WTC11 (cell line): Measurements from ENCODE around the gene CLPX. TPM values are rescaled to one million over a fixed set of nuclear protein-coding genes. Genes with fewer than 3 reads are reported as not detected.

Experiments used
- JUN ChIP-seq: sonication (generic); formaldehyde crosslinking; IDR thresholded peaks from 2 replicates; pipeline ENCODE4 v1.8.0; 2023; ENCODE audit warnings: mild to moderate bottlenecking, missing genetic modification reagents
- MYBL2 ChIP-seq: sonication (generic); formaldehyde crosslinking; IDR thresholded peaks from 2 replicates; pipeline ENCODE4 v1.8.1; 2023; ENCODE audit warnings: mild to moderate bottlenecking, moderate library complexity, missing genetic modification reagents
- total RNA-seq: library from RNA; stranded (reverse); gene quantifications from 3 replicates; pipeline ENCODE4 v1.2.3, GENCODE V29; 2021
- TF ChIP-seq, protein P1 (sequence below): sonication (generic); formaldehyde crosslinking; IDR thresholded peaks from 2 replicates; pipeline ENCODE4 v1.8.1; 2023; ENCODE audit warnings: mild to moderate bottlenecking, moderate library complexity, missing genetic modification reagents
- TF ChIP-seq, protein P2 (sequence below): sonication (generic); formaldehyde crosslinking; IDR thresholded peaks from 2 replicates; pipeline ENCODE4 v1.8.0; 2023; ENCODE audit warnings: missing genetic modification reagents, mild to moderate bottlenecking, borderline replicate concordance

The CLPX gene
- total RNA-seq, 1 experiment from 2014 or later: 68.7 TPM

DNA sequence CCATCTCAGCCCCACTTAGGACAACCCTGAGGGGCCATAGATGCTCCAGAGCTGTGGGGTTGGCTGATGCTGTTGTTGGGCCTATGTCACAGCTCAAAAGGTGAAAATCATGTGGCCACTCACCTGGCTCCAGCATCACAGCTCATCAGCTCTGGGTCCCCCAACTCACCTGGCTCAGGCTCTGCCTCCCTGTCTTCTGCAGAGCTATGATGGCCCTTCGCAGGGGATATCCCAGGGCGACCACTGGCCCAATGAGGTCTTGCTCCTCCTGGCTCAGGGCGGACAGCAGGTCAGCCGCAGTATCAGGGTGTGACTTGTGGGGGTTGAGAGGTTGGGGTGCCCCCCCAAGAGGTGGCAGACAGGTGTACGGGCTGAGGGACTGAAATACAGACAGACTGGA, 85.8 kb downstream of the CLPX start (continued):
- TF ChIP-seq, protein P1, sequence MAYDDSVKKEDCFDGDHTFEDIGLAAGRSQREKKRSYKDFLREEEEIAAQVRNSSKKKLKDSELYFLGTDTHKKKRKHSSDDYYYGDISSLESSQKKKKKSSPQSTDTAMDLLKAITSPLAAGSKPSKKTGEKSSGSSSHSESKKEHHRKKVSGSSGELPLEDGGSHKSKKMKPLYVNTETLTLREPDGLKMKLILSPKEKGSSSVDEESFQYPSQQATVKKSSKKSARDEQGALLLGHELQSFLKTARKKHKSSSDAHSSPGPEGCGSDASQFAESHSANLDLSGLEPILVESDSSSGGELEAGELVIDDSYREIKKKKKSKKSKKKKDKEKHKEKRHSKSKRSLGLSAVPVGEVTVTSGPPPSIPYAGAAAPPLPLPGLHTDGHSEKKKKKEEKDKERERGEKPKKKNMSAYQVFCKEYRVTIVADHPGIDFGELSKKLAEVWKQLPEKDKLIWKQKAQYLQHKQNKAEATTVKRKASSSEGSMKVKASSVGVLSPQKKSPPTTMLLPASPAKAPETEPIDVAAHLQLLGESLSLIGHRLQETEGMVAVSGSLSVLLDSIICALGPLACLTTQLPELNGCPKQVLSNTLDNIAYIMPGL (CRISPR knock-in tag): no peak
- no peak for TF ChIP-seq MYBL2 (CRISPR knock-in tag)
- TF ChIP-seq JUN: no peak
- TF ChIP-seq, protein P2, sequence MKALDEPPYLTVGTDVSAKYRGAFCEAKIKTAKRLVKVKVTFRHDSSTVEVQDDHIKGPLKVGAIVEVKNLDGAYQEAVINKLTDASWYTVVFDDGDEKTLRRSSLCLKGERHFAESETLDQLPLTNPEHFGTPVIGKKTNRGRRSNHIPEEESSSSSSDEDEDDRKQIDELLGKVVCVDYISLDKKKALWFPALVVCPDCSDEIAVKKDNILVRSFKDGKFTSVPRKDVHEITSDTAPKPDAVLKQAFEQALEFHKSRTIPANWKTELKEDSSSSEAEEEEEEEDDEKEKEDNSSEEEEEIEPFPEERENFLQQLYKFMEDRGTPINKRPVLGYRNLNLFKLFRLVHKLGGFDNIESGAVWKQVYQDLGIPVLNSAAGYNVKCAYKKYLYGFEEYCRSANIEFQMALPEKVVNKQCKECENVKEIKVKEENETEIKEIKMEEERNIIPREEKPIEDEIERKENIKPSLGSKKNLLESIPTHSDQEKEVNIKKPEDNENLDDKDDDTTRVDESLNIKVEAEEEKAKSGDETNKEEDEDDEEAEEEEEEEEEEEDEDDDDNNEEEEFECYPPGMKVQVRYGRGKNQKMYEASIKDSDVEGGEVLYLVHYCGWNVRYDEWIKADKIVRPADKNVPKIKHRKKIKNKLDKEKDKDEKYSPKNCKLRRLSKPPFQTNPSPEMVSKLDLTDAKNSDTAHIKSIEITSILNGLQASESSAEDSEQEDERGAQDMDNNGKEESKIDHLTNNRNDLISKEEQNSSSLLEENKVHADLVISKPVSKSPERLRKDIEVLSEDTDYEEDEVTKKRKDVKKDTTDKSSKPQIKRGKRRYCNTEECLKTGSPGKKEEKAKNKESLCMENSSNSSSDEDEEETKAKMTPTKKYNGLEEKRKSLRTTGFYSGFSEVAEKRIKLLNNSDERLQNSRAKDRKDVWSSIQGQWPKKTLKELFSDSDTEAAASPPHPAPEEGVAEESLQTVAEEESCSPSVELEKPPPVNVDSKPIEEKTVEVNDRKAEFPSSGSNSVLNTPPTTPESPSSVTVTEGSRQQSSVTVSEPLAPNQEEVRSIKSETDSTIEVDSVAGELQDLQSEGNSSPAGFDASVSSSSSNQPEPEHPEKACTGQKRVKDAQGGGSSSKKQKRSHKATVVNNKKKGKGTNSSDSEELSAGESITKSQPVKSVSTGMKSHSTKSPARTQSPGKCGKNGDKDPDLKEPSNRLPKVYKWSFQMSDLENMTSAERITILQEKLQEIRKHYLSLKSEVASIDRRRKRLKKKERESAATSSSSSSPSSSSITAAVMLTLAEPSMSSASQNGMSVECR (CRISPR knock-in tag): no peak
- TF ChIP-seq, all 79 proteins: peak for 0

Other genes with a start within 250 kb of the CLPX start
- gene SPG21, start 195.4 kb downstream of the CLPX start, total RNA-seq: 69.9 to 84.0 TPM (median 79.9 TPM) in 3 replicates
- gene MTFMT, start 155.7 kb downstream of the CLPX start, total RNA-seq: 22.3 to 28.8 TPM (median 26.7 TPM) in 3 replicates
- gene SLC51B, start 140.0 kb downstream of the CLPX start, total RNA-seq: not detected in 3 replicates
- gene RASL12, start 117.4 kb downstream of the CLPX start, total RNA-seq: 5.6 to 6.8 TPM (median 6.5 TPM) in 3 replicates
- gene KBTBD13, start 108.6 kb downstream of the CLPX start, total RNA-seq: 0.05 TPM in 1 of 3 replicates, not detected in the others
- gene UBAP1L, start 70.1 kb downstream of the CLPX start, total RNA-seq: 2.0 to 2.9 TPM (median 2.2 TPM) in 3 replicates
- 23.5 to 25.4 TPM (median 25.4 TPM) in 3 replicates for gene PDCD7, start 51.5 kb downstream of the CLPX start, total RNA-seq
- not detected in 3 replicates for gene CILP, start 26.1 kb upstream of the CLPX start, total RNA-seq
- 4.7 to 6.2 TPM (median 5.8 TPM) in 3 replicates for gene PARP16, start 101.5 kb upstream of the CLPX start, total RNA-seq
- gene RNU5A-1, start 110.7 kb upstream of the CLPX start, total RNA-seq: not detected in 3 replicates
- 9.7 to 10.4 TPM in 2 of 3 replicates, not detected in the other for gene RNU5B-1, start 119.3 kb upstream of the CLPX start, total RNA-seq
- 49.2 to 53.5 TPM (median 53.5 TPM) in 3 replicates for gene IGDCC3, start 192.7 kb upstream of the CLPX start, total RNA-seq
- gene IGDCC4, start 237.6 kb upstream of the CLPX start, total RNA-seq: 14.5 to 15.6 TPM (median 15.3 TPM) in 3 replicates